ENCODE measurements around the gene CREB5. TPM values are rescaled to one million over a fixed set of nuclear protein-coding genes. Genes with fewer than 3 reads are reported as not detected.

Gene CREB5
- total RNA-seq, 1 donor from 2014 or later = 43.1 TPM

- intact Hi-C loops (cut with DNase I) = no loop called here
- DNase-seq (ENCODE audit: low spot score) = no peak
Measured at GRCh38 chr7:28835800-28836199, 423.5 kb downstream of the CREB5 start.

- no peak for DNase-seq (ENCODE audit: low spot score)
- intact Hi-C loops (cut with DNase I) = no loop called here
Measured at GRCh38 chr7:28836716-28837115, 424.4 kb downstream of the CREB5 start.

GRCh38 chr7:28837216-28837615 lies 424.9 kb downstream of the CREB5 start:
- intact Hi-C loops (cut with DNase I) = no loop called here
- DNase-seq (ENCODE audit: low spot score) = no peak

GRCh38 chr7:28840592-28840995 lies 428.3 kb downstream of the CREB5 start:
- intact Hi-C loops (cut with DNase I) = no loop called here
- DNase-seq (ENCODE audit: low spot score) = no peak

DNA sequence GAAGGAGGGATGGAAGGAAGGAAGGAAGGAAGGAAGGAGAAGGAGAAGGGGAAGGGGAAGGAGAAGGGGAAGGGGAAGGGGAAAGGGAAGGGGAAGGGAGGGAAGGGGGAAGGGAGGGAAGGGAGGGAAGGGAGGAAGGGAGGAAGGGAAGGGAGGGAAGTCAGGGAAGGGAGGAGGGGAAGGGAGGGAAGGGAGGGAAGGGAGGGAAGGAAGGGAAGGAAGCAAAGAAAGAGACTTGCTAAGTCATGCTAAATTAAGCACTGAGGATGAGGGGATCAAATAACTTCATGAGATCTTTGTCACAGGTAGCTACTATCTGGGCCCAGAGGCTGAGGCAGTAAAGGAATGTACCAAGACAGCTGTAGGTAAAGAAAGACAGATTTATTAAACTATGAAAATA lies 429.4 kb downstream of the CREB5 start:
- DNase-seq (ENCODE audit: low spot score) = no peak
- intact Hi-C loops (cut with DNase I) = no loop called here

DNA sequence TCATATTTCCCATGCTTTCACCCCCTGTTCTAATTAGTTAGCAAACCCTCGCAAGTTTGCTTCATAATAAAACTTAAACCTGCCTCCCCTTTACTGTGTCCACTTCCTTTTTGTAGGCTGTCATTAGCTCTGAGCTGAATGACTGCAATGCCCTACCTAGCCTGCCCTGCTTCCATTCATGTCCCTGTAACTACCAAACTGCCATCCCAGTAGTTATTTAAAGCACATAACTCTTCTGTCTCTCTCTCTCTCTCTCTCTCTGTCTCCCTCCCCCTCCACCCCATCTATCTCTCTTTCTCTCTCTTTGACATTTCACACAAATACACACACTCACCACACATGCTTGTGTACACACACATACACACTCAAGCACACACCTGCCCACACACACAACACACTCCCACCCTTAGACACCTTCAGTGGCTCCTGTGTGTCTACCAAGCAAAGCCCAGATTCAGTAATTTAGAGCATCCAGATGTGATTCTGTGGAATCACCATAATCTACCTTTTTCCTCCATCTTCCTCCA lies 430.5 kb downstream of the CREB5 start:
- DNase-seq (ENCODE audit: low spot score) = no peak
- intact Hi-C loops (cut with DNase I) = no loop called here

- DNase-seq (ENCODE audit: low spot score) = no peak
- intact Hi-C loops (cut with DNase I) = no loop called here
Measured at GRCh38 chr7:28845106-28845505, 432.8 kb downstream of the CREB5 start.

GRCh38 chr7:28847176-28847575 lies 434.9 kb downstream of the CREB5 start:
- DNase-seq (ENCODE audit: low spot score) = no peak
- intact Hi-C loops (cut with DNase I) = no loop called here

GRCh38 chr7:28847681-28848080 lies 435.4 kb downstream of the CREB5 start:
- intact Hi-C loops (cut with DNase I) = no loop called here
- DNase-seq (ENCODE audit: low spot score) = no peak

DNA sequence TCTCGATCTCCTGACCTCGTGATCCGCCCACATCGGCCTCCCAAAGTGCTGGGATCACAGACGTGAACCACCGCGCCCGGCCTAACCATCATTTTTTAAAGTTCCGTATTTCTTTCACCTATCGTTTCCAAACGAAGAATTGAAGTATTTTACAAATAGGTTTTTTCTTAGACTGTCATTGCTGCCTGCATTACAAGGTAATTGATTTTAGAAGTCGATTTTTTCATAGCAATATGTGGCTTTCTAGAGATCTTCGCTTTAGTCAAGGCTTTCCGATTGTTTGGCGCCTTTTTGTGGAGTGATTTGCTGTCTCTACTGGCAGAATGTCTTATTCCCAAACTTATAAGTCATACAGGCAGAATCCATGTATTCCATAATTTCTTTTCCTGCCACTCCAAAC lies 436.6 kb downstream of the CREB5 start:
- intact Hi-C loops (cut with DNase I) = no loop called here
- no peak for DNase-seq (ENCODE audit: low spot score)

- intact Hi-C loops (cut with DNase I) = loop anchor here (5.0 kb wide), 5 partner anchors 163 to 553 kb away; partner anchors contain the start of gene CREB5
- no peak for DNase-seq (ENCODE audit: low spot score)
Measured at GRCh38 chr7:28850699-28851098, 438.4 kb downstream of the CREB5 start.

DNA sequence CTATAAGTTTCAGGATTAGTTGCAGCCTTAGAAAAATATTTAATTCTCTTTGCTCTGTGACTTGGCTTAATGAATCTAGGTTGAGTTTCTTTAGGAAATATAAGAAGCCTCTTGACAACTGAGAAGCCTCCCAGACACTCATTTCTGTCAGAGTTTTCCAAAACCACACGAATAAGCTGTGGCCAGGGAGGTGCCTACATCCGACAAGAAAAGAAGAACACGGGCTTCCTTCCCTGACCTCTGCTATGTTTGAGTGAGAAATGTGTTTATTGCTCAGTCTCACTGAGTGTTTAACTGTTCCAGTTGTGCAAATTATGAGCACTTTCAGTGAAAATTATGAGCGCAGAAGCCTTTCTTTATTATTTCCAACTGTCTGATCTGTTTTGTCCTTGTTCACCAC lies 440.8 kb downstream of the CREB5 start:
- intact Hi-C loops (cut with DNase I) = loop anchor here (5.0 kb wide), 5 partner anchors 166 to 556 kb away; partner anchors contain the start of gene CREB5
- DNase-seq (ENCODE audit: low spot score) = no peak

- intact Hi-C loops (cut with DNase I) = loop anchor here (5.0 kb wide), 5 partner anchors 167 to 557 kb away; partner anchors contain the start of gene CREB5
- DNase-seq (ENCODE audit: low spot score) = peak; percentile 93
Measured at GRCh38 chr7:28853834-28854749, 441.8 kb downstream of the CREB5 start.

- no peak for DNase-seq (ENCODE audit: low spot score)
- intact Hi-C loops (cut with DNase I) = loop anchor here (5.0 kb wide), 5 partner anchors 167 to 557 kb away; partner anchors contain the start of gene CREB5
Measured at GRCh38 chr7:28854750-28855074, 442.4 kb downstream of the CREB5 start.

- intact Hi-C loops (cut with DNase I) = no loop called here
Measured at GRCh38 chr7:28855538-28856217, 443.4 kb downstream of the CREB5 start.

GRCh38 chr7:28856656-28857055 lies 444.3 kb downstream of the CREB5 start:
- intact Hi-C loops (cut with DNase I) = no loop called here
- DNase-seq (ENCODE audit: low spot score) = no peak

More at GRCh38 chr7:28855538-28856217, 443.4 kb downstream of the CREB5 start:
- no peak for DNase-seq (ENCODE audit: low spot score)

GRCh38 chr7:28858206-28858605 lies 445.9 kb downstream of the CREB5 start:
- intact Hi-C loops (cut with DNase I) = no loop called here
- DNase-seq (ENCODE audit: low spot score) = no peak

DNA sequence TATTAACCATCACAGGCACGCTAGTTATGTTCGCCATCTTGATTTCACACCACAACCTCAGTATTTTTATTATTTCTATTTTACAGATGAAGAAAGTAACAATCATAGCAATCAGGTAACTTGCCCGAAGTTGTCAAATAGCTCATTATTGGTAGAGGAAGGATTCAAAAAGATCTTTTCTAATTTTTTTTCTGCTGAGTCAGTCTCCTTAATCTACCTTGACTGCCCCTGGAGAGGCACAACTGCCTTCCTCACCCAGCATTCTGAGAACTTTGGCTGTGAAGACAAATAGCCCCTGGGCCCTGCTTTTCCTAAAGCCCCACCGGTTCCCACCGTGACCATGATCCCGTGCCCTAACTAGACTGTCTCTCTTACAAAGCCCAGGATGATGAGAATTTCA lies 446.6 kb downstream of the CREB5 start:
- DNase-seq (ENCODE audit: low spot score) = no peak
- intact Hi-C loops (cut with DNase I) = no loop called here

DNA sequence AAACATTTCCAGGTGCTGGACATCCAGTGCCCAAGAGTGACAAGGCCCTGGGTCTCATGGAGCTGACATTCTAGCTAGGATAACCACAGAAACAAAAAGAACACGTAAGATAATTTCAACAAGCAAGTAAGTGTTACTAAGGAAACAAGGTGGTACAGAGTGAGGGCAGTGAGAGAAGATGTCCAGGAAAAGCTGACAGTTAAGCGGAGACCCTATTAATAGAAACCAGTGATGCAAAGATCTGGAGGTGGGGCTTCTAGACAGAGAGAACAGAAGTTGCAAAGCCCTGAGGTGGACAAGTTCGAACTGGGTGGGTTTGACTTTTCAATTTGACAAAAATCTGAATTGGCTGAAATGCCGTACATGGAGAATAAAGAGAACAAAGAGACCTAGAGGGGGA lies 449.5 kb downstream of the CREB5 start:
- intact Hi-C loops (cut with DNase I) = no loop called here
- DNase-seq (ENCODE audit: low spot score) = no peak

DNA sequence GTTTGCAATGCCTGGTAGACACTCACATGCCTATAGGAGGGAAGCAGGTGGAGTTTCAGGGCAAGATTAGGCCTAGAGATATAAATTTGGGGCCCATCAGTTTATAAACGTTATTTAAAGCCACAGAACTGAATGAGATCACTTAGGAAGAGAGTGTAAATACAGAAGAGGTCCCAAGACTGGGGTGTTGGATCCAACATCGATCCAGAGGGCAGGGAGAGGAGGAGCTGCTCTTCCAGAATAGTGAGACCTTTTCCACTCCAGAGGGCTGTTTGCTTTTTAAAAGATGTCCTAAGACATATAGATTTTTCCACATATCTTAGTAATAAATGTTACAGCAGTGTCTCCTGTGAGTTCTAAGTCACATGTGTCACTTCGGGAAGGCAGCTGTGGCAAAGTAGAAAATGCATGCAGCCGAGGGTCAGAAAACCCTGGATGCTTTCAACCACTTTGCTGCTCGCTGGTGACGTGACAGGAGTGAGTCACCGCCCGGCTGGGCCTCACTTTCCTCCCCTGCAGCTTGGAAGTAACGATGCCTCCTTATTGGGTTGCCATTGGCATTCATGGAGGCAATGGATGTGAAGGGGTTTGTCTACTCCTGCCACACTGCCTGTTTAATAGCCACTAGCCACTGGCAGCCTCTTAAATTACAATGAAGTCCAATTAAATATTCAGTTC lies 450.4 kb downstream of the CREB5 start:
- no peak for DNase-seq (ENCODE audit: low spot score)
- intact Hi-C loops (cut with DNase I) = no loop called here
